Fibroblast of upper back skin (primary cell): ENCODE results near the gene CFL1.

Experiments used
- DNase-seq: peaks from one replicate; pipeline ENCODE4 v3.0.0-alpha.2; 2013

The CFL1 gene

DNA sequence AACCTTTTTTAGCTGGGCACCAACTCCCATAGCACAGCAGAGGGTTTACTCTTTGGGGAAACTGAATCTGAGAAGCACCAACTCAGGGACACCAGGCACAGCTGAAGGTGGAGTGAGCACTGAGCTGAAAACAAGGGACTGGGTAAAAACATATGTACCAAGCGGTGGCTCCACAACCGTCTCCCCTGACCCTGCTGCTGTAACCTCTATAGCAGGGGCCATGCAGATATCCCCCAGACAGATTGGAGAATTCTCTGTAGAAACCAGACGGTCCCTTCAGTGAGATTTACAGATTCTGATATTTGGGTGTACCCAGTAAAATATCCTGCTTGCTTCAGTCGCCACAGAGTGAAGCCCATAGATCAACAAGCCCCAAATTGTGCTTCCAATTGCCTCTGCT lies 28.5 kb downstream of the CFL1 start:
- DNase-seq, result no peak

DNA sequence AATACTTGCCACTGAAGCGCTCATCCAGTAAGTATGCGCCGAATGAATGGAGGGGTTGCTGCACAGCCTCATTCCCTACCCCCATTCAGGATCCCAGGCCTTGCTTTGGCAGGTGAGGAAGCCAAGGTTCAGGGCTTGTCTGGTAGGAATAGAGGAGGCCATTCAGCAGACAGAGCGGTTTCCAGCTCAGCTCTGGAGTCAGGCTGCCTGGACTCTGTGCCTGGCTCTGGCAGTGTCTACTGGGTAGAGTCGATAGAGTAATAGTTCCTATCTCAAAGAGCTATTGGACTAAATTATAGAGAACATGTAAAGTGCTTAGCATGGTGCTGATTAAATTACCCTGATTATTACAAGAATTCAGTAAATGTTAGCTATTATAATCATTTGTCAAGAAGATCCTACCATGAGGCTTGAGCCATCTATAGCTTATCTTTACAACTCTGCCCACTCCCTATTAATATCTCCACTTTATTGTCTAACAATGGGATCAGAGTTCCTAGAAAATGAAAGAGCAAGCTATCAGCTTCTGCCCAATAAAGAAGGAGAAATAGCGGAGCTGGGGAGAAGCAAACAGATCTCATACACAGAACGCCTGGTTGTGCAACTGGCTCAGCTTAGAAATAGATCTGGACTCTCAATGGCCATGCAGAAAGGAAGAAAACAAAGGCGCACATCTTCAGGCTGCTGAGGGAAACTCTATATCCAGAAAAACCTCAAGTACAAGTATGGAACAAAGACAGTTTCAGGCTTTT lies 30.8 kb downstream of the CFL1 start:
- no peak for DNase-seq

DNA sequence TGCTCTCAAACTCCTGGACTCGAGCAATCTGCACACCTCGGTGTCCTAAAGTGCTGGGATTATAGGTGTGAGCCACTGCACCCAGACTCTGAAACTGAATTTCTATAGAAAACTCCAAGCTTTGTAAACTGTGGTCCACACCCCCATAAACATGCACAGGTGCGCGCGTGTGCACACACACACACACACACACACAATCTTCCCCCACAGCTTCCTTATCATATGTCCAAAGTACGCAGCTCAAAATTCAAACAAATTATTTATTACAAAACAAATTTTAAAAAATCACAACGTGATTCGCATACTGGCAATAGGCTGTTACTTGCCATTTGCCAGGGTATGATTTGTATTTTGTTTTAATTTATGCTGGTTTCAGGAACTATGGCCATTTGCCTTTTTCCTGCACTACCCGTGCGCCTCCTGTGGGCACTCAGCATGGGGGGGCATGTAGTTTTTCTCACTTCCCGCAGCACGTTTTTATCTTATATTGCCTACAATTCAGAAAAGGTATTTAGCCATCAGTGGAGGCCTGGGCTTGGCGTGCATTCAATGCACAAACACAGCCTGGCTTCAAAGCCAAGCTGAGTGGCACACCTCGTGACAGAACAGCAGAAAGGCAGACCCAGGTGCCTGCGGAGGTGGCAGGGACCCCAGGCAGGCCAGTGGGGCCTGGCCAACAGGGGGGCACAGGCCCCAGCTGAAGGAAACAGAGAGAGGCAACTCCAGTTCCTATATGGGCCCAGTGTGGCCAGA lies 35.0 kb downstream of the CFL1 start:
- DNase-seq, result no peak

DNA sequence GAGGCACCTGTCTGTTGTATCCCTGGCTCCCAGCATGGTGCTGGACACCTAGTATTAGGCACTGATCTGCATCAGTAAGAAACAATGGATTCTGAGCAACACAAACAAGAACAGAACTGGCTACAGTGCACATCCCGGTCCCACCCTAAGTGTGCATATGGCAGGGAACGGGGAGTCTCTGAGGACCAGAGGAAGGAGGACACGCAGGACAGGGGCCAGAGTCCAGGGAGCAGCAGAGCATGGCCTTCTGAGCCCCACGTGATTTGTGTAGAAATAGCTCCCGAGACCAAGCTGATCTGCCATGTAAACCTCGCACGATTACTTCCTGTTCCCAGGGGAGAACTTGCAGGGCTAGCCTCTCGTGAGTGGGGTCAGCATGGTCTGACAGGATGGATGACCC lies 36.9 kb downstream of the CFL1 start:
- DNase-seq, result no peak

GRCh38 chr11:65817835-65818680 lies 39.9 kb downstream of the CFL1 start:
- peak; percentile 82 for DNase-seq

- peak; percentile 54 for DNase-seq
Observed at GRCh38 chr11:65817312-65817834, 40.6 kb downstream of the CFL1 start.

DNA sequence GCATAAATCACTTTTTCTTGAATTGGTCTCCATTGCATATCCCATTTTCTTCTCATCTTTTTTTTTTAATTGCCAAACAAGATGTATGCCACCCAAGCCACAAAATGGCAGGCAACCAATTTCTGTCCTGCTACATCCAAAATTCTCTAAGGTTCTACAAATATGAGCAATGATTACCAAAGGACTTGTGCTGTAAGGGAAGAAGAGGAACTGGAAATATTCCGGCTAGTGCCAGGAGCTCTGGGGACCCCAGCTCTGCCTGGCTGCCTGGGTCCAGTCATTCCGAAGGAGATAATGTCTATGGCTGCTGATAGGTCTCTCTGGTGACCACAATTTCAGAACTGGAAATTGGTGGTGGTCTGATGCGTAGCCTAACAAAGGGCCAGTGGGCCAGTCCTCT lies 41.3 kb downstream of the CFL1 start:
- DNase-seq, result no peak

DNA sequence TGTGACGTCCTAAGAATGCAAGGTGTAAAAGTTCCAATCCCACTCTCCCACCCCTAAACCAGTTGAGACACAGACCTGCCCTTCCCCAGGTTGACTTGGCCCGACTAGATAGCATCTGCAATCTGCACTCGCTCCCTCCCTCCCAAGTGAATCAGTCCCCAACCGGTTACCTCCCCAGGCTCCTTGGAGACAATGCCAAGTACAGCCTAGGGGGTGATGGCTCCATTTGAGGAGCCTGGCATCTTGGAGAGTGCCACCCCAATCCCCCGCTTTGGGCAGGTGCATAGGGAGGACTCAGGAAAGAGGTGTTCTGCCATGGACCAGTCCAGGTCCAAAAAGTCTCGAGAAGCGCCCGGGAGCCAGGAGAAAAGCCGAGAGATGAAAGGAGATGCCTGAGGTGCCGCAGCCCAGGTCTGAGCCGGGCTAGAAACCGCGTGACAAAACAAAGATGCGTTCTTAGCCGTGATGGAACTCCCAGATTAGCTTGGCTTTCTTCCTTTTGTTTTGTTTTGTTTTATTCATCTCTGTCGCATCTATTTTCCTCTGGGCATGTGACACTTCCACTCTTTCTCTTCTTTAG lies 42.9 kb downstream of the CFL1 start:
- no peak for DNase-seq

- no peak for DNase-seq
Observed at GRCh38 chr11:65814131-65814985, 43.6 kb downstream of the CFL1 start.

DNA sequence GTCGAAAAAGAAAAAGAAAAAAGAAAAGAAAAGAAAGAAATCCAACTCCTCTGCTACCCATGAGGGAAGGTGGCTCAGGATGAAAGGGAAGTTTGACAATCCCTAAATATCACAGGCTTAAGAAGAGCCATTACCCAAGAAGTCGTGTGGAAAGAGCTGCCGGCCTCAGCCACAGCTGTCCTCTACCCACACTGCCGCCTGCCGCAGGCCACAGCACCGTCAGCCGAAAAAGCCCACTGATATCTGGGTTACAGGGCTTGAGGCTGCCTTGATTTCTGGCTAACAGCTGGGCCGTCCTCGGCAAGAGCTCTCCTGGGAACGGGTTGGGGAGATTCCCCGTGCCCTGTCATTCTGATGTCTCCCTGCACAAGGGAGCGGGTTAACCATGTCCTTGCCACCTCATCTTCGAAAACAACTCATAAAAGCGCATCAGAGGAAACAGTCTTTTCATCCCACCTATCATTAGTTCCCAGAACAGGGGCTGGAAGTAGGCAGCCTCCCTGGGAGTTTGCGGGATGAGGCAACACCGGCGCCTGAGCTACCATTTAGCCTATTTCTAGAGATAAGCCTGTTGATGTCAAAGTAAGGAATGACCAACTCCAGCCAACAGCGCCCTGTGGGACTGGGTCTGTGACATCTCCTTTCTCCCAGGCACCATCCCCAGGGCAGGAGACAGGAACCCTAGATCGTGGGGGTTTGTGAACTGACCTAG lies 46.1 kb downstream of the CFL1 start:
- no peak for DNase-seq

DNA sequence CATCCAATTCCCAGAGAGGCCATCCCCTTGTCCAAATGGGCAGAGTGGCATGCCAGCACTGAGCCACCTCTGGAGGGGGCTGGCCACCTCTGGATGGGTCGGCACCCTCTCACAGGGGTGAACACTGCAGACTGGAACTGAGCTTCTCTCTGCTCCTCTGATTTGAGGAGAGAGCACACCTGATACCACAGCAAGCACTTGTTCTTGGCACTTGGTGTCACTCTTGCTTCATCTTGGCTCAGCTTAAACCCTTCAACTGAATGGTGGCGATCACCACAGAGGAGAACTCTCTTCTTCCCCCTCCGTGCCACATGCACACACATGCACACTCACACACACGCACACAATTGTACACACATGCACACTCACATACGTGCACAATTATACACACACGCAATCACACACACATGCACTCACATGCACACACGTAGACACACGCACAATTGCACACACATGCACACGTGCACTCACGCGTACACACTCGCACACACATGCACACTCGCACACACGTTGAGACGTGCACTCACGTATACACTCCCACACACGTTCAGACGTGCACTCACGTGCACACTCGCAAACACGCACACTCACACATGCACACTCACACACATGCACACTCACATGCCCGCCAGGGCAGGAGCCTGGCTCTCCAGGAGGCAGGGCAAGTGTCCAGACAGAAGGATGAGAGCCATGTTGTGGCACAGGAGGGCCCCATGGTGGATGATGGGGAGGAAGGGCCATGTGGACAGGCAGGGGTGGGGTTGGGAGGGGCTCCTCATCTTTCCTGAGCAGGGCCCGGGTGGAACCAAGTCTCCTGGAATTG lies 47.7 kb downstream of the CFL1 start:
- DNase-seq, result no peak

- no peak for DNase-seq
Observed at GRCh38 chr11:65809496-65809895, 48.5 kb downstream of the CFL1 start.

DNA sequence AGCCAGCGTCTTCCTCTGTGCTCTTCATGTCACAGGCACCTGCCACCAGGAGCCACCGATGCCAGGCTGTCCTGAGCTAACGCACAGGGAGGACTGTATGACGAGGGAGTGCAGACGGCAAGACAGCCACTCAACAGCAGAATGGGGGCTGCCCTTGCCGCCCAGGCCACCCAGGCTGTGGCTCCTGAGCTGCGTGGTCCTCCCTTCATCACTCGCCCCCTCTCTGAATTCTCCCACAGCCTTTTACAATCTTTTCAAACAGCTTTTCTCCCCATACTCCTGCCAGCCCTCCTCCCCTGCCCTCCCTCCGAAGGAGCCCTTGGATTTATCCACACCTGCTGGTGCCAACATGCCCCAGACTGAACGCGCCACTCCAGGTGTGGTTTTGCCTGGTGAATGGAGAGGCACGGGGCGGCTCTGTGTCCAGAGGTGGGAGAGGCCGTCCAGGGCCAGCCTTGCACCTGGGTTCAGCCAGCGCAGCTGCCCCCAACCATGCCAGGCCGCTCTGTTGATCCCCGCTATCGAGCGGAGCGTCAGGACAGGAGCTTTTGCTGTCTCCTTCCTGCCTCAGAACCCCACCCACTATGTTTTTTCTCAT lies 49.1 kb downstream of the CFL1 start:
- no peak for DNase-seq

GRCh38 chr11:65806979-65807378 lies 51.0 kb downstream of the CFL1 start:
- DNase-seq, result no peak
